GM10266 (cell line): ENCODE measurements around the gene ZMAT5.
A peak's percentile ranks its signal among the peaks of the same experiment; 100 is the strongest.

ENCODE experiments used
- DNase-seq: peaks from one replicate; pipeline ENCODE4 v3.0.0; 2012; ENCODE audit errors: extremely low spot score
- TF ChIP-seq, protein P1 (sequence below): IDR thresholded peaks from 2 replicates; pipeline ENCODE4 v1.5.1; 2012; ENCODE audit warnings: mild to moderate bottlenecking, low read depth; ENCODE audit not compliant: control insufficient read depth, insufficient read depth; ENCODE audit errors: missing control alignments

Gene ZMAT5, protein sequence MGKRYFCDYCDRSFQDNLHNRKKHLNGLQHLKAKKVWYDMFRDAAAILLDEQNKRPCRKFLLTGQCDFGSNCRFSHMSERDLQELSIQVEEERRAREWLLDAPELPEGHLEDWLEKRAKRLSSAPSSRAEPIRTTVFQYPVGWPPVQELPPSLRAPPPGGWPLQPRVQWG

DNA sequence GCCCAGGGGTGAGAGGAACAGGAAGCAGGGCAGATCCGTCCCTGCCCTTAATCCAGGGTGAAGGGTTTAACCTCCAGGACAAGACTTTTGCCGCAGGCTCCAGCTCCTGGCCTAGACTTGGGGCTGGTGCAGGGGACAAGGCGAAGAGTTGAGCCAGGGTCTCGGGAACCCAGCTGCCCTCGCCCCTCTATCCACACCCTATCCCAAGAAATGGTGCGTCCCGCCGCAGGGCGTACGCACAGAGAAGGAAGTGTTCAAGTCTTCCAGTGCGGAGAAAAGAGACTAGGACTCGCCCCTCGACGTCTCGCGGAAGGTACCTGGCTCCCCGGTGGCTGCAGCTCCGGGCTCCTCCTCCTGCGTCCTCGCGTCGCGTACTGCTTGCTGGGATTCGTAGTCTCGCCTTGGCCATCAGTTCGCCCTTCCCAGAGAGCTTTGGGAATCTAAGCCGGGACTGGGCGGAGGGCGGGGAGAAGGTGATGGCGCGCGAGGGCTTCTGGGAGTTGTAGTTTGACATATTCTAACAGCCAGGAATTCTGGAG lies at the start of gene ZMAT5:
TSS of gene ZMAT5 (minus strand) at position 376 of the 539 bp plus-strand sequence. CDS start 18,463 bp downstream, outside the sequence.
- DNase-seq, result peak; percentile 94
- TF ChIP-seq, protein P1, sequence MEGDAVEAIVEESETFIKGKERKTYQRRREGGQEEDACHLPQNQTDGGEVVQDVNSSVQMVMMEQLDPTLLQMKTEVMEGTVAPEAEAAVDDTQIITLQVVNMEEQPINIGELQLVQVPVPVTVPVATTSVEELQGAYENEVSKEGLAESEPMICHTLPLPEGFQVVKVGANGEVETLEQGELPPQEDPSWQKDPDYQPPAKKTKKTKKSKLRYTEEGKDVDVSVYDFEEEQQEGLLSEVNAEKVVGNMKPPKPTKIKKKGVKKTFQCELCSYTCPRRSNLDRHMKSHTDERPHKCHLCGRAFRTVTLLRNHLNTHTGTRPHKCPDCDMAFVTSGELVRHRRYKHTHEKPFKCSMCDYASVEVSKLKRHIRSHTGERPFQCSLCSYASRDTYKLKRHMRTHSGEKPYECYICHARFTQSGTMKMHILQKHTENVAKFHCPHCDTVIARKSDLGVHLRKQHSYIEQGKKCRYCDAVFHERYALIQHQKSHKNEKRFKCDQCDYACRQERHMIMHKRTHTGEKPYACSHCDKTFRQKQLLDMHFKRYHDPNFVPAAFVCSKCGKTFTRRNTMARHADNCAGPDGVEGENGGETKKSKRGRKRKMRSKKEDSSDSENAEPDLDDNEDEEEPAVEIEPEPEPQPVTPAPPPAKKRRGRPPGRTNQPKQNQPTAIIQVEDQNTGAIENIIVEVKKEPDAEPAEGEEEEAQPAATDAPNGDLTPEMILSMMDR, result no peak

DNA sequence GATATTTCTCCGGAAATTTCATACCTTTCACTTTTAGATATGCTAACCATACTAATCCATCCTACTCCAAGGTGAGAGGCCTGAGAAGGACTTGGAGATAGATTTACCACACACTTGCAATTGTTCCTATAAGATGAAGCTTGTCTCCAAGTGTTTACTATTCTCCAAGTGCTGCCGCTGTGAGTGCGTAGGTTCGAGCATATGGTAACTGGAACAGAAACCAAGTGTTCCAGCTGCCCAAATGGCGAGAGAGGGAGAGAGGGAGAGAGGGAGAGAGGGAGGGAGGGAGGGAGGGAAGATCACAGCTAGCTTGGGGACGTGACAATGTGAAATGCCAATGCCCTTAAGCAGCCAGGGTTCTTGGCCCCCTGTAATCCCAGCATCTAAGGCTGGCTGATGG lies 49.7 kb upstream of the ZMAT5 start:
- no peak for DNase-seq
- TF ChIP-seq, protein P1, result no peak

DNA sequence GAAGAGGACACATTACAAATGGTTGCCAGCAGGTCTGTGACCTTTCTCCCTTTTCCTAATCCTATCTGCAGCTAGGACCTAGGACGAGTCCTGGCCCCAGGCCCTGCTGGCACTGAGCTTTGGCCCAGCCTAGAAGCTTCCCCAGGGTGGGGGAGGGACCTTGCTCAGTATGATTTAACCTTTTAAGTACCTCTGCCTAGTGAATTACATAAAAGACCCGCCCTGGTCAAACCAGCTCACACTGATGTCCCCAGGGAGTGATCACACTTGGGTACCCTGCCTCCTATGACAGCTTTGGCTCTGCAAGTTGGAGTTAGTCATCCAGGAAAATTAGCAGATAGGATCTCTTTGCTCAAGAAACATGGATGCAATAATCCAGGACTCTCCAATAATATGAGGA lies 49.3 kb upstream of the ZMAT5 start:
- no peak for DNase-seq
- TF ChIP-seq, protein P1, result no peak

DNA sequence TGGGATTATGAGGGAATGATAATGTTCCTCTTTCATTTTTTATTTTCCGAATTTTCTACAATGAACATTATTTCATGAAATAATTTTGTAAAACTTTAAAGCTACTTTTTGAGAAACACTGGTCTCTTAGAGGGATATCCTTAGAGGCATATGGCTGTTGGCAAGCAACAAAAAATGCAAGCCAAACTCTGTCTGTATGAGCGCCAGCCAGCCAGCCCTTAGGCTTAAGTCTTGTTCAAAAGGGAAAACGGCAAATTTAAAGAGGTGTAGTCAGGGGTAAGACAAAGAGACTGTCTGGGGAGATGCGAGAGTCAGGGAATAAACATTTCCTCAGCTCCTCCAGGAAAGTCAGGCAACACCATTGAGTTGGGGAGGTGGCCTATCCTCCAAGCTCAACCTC lies 48.8 kb upstream of the ZMAT5 start:
- no peak for DNase-seq
- TF ChIP-seq, protein P1, result no peak

DNA sequence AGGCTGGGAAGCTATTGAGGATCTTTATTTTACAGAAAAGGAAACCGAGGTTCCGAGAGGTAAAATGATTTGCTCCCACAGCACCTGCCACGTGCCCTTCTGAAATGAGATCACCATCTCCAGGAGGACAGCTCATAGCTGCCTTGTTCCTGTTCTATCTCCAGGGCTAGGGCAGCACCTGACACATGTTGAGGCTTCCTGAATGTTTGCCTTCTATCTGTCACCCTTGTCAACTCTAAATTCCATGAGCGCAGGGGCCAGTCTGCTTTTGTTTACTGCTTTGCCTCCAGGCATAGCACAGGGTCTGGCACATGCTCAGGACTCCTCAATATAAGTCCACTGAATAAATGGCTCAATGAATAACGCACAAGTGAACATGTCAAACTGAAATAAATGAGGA lies 47.2 kb upstream of the ZMAT5 start:
- DNase-seq, result no peak
- TF ChIP-seq, protein P1, result no peak

DNA sequence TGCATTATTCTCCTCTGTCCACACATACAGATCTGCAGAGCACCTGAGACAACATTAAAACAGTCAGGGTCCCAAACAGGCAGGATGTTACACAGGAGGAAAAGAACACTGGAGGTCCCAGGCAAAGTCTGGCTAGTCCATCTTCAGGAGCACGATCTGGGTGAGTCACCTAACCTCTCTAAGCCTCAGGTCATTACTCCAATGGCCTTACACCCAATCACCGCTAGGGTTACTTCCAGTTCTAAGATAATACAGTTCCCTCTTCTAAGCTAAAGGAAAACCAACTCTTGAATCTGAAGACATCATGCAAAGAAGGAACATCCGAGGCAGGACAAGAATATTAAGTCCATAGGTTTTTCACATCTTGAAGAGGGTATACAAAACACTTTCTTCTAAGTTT lies 46.8 kb upstream of the ZMAT5 start:
- no peak for DNase-seq
- TF ChIP-seq, protein P1, result no peak

DNA sequence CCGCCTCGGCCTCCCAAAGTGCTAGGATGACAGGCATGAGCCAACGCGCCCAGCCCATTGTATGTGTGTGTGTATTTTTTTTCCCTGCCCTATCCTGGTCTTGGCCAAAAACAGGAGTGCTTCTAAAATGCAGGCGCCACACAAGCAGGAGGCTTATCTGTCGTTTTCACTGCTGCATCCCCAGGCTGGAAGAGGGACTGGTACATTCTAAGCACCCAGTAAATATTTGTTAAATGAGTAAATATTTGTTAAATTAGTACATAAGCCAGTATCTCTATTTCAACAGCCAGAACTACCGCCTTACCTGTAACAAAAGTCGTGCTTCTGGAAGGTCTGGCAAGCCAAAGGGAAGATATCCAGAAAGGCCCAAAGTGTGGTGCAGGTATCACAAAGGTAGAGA lies 46.3 kb upstream of the ZMAT5 start:
- no peak for DNase-seq

More for the DNA sequence above, 46.3 kb upstream of the ZMAT5 start:
- TF ChIP-seq, protein P1, result no peak
